SK-N-SH treated with all-trans-retinoic acid at 6 μM for 48 hours (cell line): Measurements from ENCODE around the gene MCU.

Experiments
- ARNTL ChIP-seq: fragments of 450-650 bp; formaldehyde crosslinking; IDR thresholded peaks from 2 replicates; pipeline ENCODE4 v1.5.0; 2020; ENCODE audit warnings: low read depth, mild to moderate bottlenecking, moderate library complexity, borderline replicate concordance
- BACH2 ChIP-seq: fragments of 250-450 bp; sonication (Bioruptor Pico); IDR thresholded peaks from 2 replicates; pipeline ENCODE4 v1.9.0; 2021; ENCODE audit warnings: mild to moderate bottlenecking, borderline replicate concordance
- ESRRG ChIP-seq: fragments of 250-450 bp; sonication (Bioruptor Pico); IDR thresholded peaks from 2 replicates; pipeline ENCODE4 v1.6.1; 2021; ENCODE audit warnings: mild to moderate bottlenecking
- PPARA ChIP-seq: fragments of 250-450 bp; sonication (Bioruptor Pico); IDR thresholded peaks from 2 replicates; pipeline ENCODE4 v1.5.0; 2020; ENCODE audit warnings: mild to moderate bottlenecking, borderline replicate concordance
- RARB ChIP-seq: fragments of 250-450 bp; sonication (Bioruptor Pico); IDR thresholded peaks from 2 replicates; pipeline ENCODE4 v1.8.0; 2021; ENCODE audit warnings: mild to moderate bottlenecking, moderate library complexity
- TCF4 ChIP-seq: fragments of 250-450 bp; sonication (Bioruptor Pico); IDR thresholded peaks from 2 replicates; pipeline ENCODE4 v1.8.0; 2021; ENCODE audit warnings: mild to moderate bottlenecking, moderate library complexity, borderline replicate concordance
- ZFP3 ChIP-seq: fragments of 250-450 bp; sonication (Bioruptor Pico); IDR thresholded peaks from 2 replicates; pipeline ENCODE4 v1.5.0; 2020; ENCODE audit warnings: mild to moderate bottlenecking, moderate library complexity
- ZFP30 ChIP-seq: fragments of 450-650 bp; formaldehyde crosslinking; IDR thresholded peaks from 2 replicates; pipeline ENCODE4 v1.5.0; 2022; ENCODE audit warnings: mild to moderate bottlenecking, moderate library complexity
- TF ChIP-seq, protein P1 (sequence below): fragments of 250-450 bp; sonication (Bioruptor Pico); IDR thresholded peaks from 2 replicates; pipeline ENCODE4 v1.5.1; 2020; ENCODE audit warnings: low read depth, mild to moderate bottlenecking, moderate library complexity
- TF ChIP-seq, protein P2 (sequence below): fragments of 250-450 bp; sonication (Bioruptor Pico); IDR thresholded peaks from 2 replicates; pipeline ENCODE4 v1.8.0; 2021; ENCODE audit warnings: low read depth, mild to moderate bottlenecking, moderate library complexity, borderline replicate concordance

DNA sequence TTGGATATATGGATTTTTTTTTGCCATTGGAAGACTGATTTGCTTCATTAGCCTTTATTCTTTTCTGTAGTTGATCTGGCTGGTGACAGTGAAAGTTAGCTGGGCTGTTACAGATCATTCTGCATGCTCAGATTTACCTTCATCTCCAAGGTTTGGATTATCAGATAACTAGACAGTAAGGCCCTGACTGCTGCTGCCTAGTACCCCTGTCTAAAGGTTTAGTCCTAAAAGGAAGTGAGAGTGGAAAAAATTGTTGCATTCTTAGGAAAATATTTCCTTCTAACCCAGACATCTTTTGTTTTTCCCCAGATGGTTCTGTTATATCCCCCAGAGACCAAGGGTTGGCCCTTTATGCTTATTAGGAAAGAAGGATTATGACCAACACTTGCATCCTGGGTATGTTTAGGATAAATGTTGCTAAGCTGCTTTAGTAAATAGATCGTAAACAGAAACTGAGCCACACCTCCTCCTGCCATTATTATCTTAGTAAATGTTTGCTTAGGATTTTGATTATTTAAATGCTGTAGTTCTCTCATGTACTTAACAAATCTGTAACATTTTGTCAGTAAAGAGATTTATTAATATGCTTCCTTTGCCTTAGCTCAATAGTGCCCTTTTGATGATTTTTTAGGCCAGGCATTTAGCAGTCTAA lies 44.4 kb downstream of the MCU start:
- TF ChIP-seq TCF4 (CRISPR knock-in tag), result no peak
- TF ChIP-seq, protein P1, sequence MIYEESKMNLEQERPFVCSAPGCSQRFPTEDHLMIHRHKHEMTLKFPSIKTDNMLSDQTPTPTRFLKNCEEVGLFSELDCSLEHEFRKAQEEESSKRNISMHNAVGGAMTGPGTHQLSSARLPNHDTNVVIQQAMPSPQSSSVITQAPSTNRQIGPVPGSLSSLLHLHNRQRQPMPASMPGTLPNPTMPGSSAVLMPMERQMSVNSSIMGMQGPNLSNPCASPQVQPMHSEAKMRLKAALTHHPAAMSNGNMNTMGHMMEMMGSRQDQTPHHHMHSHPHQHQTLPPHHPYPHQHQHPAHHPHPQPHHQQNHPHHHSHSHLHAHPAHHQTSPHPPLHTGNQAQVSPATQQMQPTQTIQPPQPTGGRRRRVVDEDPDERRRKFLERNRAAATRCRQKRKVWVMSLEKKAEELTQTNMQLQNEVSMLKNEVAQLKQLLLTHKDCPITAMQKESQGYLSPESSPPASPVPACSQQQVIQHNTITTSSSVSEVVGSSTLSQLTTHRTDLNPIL, result no peak
- TF ChIP-seq ARNTL, result no peak
- no peak for TF ChIP-seq BACH2
- TF ChIP-seq ZFP3, result no peak
- TF ChIP-seq ZFP30 (CRISPR knock-in tag), result no peak
- TF ChIP-seq, protein P2, sequence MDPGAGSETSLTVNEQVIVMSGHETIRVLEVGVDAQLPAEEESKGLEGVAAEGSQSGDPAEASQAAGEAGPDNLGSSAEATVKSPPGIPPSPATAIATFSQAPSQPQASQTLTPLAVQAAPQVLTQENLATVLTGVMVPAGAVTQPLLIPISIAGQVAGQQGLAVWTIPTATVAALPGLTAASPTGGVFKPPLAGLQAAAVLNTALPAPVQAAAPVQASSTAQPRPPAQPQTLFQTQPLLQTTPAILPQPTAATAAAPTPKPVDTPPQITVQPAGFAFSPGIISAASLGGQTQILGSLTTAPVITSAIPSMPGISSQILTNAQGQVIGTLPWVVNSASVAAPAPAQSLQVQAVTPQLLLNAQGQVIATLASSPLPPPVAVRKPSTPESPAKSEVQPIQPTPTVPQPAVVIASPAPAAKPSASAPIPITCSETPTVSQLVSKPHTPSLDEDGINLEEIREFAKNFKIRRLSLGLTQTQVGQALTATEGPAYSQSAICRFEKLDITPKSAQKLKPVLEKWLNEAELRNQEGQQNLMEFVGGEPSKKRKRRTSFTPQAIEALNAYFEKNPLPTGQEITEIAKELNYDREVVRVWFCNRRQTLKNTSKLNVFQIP (CRISPR knock-in tag), result no peak
- TF ChIP-seq PPARA (CRISPR knock-in tag), result no peak
- no peak for TF ChIP-seq RARB
- no peak for TF ChIP-seq ESRRG (CRISPR knock-in tag)
